SK-N-SH (cell line): Measurements from ENCODE around the gene RSPO4. TPM values are rescaled to one million over a fixed set of nuclear protein-coding genes. Genes with fewer than 3 reads are reported as not detected.

Source experiments
- CTCF ChIA-PET: fragments of 300-600, 350-600 bp; formaldehyde crosslinking; extraction: SDS; loops from one replicate; lab custom pipeline; 2021; lab: Yijun Ruan, JAX
- POLR2A ChIA-PET: fragments of 350-600 bp; sonication (Branson Sonifier 250); formaldehyde crosslinking; extraction: SDS; loops from one replicate; lab custom pipeline; 2020; ENCODE audit warnings: antibody characterized with exemption, inconsistent platforms; lab: Yijun Ruan, JAX
- DNase-seq: peaks from one replicate; pipeline ENCODE4 v3.0.0; 2012
- H2AFZ ChIP-seq: fragments of 200-600 bp; sonication (generic); 2 replicates; pipeline ENCODE4 v1.8.1; 2016; ENCODE audit warnings: antibody characterized with exemption, mild to moderate bottlenecking, low read depth
- H3F3A ChIP-seq: fragments of 200-600 bp; sonication (generic); replicated peaks from 2 replicates; pipeline ENCODE3; 2016; ENCODE audit warnings: antibody characterized with exemption, mild to moderate bottlenecking; ENCODE audit not compliant: insufficient read depth
- H3K27ac ChIP-seq, 2 experiments: fragments of 200-500 bp in 1 of 2; fragments of 200-600 bp in 1 of 2; sonication (Bioruptor generic) in 1 of 2; sonication (generic), shearing (Covaris generic) in 1 of 2; 2 replicates each; pipeline versions ENCODE4 v1.5.1 to v1.6.1; 2014 to 2016; ENCODE audit warnings: low read depth in 2 of 2, inconsistent platforms in 1 of 2, low read length in 1 of 2, mild to moderate bottlenecking in 1 of 2, mixed read lengths in 1 of 2
- H3K27me3 ChIP-seq: fragments of 200-600 bp; sonication (generic), shearing (Covaris generic); 2 replicates; pipeline ENCODE4 v1.6.1; 2016; ENCODE audit warnings: mixed run types; ENCODE audit not compliant: insufficient read depth
- H3K36me3 ChIP-seq, 2 experiments: fragments of 200-500 bp in 1 of 2; fragments of 200-600 bp in 1 of 2; sonication (Bioruptor generic) in 1 of 2; sonication (generic) in 1 of 2; replicated peaks in 1 of 2; 2 replicates each; pipeline versions ENCODE3 to v1.5.1; 2014 to 2016; ENCODE audit warnings: low read length in 1 of 2, mild to moderate bottlenecking in 1 of 2; ENCODE audit not compliant: insufficient read depth in 2 of 2, control insufficient read depth in 1 of 2
- H3K4me1 ChIP-seq, 2 experiments: fragments of 200-500 bp in 1 of 2; fragments of 200-600 bp in 1 of 2; sonication (Bioruptor generic) in 1 of 2; sonication (generic), shearing (Covaris generic) in 1 of 2; 2 replicates each; pipeline versions ENCODE4 v1.5.1 to v1.6.1; 2014 to 2016; ENCODE audit warnings: low read depth in 1 of 2, low read length in 1 of 2, mixed run types in 1 of 2; ENCODE audit not compliant: insufficient read depth in 2 of 2, control insufficient read depth in 1 of 2
- H3K4me2 ChIP-seq: fragments of 200-600 bp; sonication (generic), shearing (Covaris generic); 2 replicates; pipeline ENCODE4 v1.6.1; 2017; ENCODE audit warnings: mixed run types
- H3K4me3 ChIP-seq, 2 experiments: fragments of 200-500 bp in 1 of 2; fragments of 200-600 bp in 1 of 2; sonication (Bioruptor generic) in 1 of 2; sonication (generic), shearing (Covaris generic) in 1 of 2; 2 replicates each; pipeline versions ENCODE4 v1.5.1 to v1.8.1; 2014 to 2016; ENCODE audit warnings: low read depth in 2 of 2, inconsistent platforms in 1 of 2, low read length in 1 of 2, mild to moderate bottlenecking in 1 of 2, mixed read lengths in 1 of 2, moderate library complexity in 1 of 2
- H3K79me2 ChIP-seq: fragments of 200-600 bp; sonication (generic); 2 replicates; pipeline ENCODE4 v1.8.1; 2017; ENCODE audit warnings: mild to moderate bottlenecking; ENCODE audit not compliant: insufficient read depth
- H3K9ac ChIP-seq: fragments of 200-600 bp; sonication (generic); 2 replicates; pipeline ENCODE4 v1.6.1; 2017; ENCODE audit warnings: mixed run types
- H3K9me2 ChIP-seq: fragments of 200-600 bp; sonication (generic); 2 replicates; pipeline ENCODE4 v1.6.1; 2017; ENCODE audit warnings: mixed run types
- H3K9me3 ChIP-seq: fragments of 200-600 bp; sonication (generic); 2 replicates; pipeline ENCODE4 v1.6.1; 2017; ENCODE audit warnings: mixed run types, mild to moderate bottlenecking, moderate library complexity
- H4K20me1 ChIP-seq: fragments of 200-600 bp; sonication (generic); 2 replicates; pipeline ENCODE4 v1.6.1; 2017; ENCODE audit warnings: mild to moderate bottlenecking, mixed run types; ENCODE audit not compliant: insufficient read depth
- ELF1 ChIP-seq: IDR thresholded peaks from 2 replicates; pipeline ENCODE4 v1.4.0; 2012
- EP300 ChIP-seq, 2 experiments: IDR thresholded peaks; 2 replicates each; pipeline versions ENCODE4 v1.4.0 to v1.6.1; 2012; ENCODE audit warnings: borderline replicate concordance in 1 of 2, low read depth in 1 of 2, low read length in 1 of 2
- EZH2phosphoT487 ChIP-seq: fragments of 200-600 bp; sonication (generic); IDR thresholded peaks from 2 replicates; pipeline ENCODE4 v1.6.1; 2017; ENCODE audit warnings: low read depth, mixed run types, mild to moderate bottlenecking, antibody characterized with exemption, moderate library complexity, borderline replicate concordance
- FOSL2 ChIP-seq: IDR thresholded peaks from 2 replicates; pipeline ENCODE4 v1.4.0; 2012; ENCODE audit warnings: low read depth, mild to moderate bottlenecking, moderate library complexity, borderline replicate concordance
- FOXM1 ChIP-seq: IDR thresholded peaks from 2 replicates; pipeline ENCODE4 v1.4.0; 2012; ENCODE audit warnings: low read depth, mild to moderate bottlenecking
- GABPA ChIP-seq: IDR thresholded peaks from 2 replicates; pipeline ENCODE4 v1.4.0; 2012; ENCODE audit warnings: low read depth, mild to moderate bottlenecking
- JUND ChIP-seq: IDR thresholded peaks from 2 replicates; pipeline ENCODE4 v1.4.0; 2012
- MEF2A ChIP-seq: IDR thresholded peaks from 2 replicates; pipeline ENCODE4 v1.4.0; 2012; ENCODE audit warnings: low read depth, borderline replicate concordance
- MXI1 ChIP-seq: IDR thresholded peaks from 2 replicates; pipeline ENCODE4 v1.6.1; 2012; ENCODE audit warnings: mild to moderate bottlenecking, low read depth, low read length, improper control_type of control experiment
- NRF1 ChIP-seq: IDR thresholded peaks from 2 replicates; pipeline ENCODE4 v1.6.1; 2012; ENCODE audit warnings: low read depth, mild to moderate bottlenecking, low read length
- RAD21 ChIP-seq: IDR thresholded peaks from 2 replicates; pipeline ENCODE4 v1.6.1; 2012; ENCODE audit warnings: mild to moderate bottlenecking, low read length
- RCOR1 ChIP-seq: fragments of 150-350 bp; IDR thresholded peaks from 2 replicates; pipeline ENCODE4 v1.6.1; 2017; ENCODE audit warnings: antibody characterized with exemption, low read length
- RFX5 ChIP-seq: IDR thresholded peaks from 2 replicates; pipeline ENCODE4 v1.6.1; 2012; ENCODE audit warnings: mild to moderate bottlenecking, improper control_type of control experiment, low read length
- SIN3A ChIP-seq: IDR thresholded peaks from 2 replicates; pipeline ENCODE4 v1.6.1; 2012; ENCODE audit warnings: low read depth, mild to moderate bottlenecking, low read length, moderate library complexity, borderline replicate concordance
- SMC3 ChIP-seq: IDR thresholded peaks from 2 replicates; pipeline ENCODE4 v1.6.1; 2012; ENCODE audit warnings: low read depth, low read length, improper control_type of control experiment
- TAF1 ChIP-seq: IDR thresholded peaks from 2 replicates; pipeline ENCODE4 v1.6.1; 2012; ENCODE audit warnings: low read depth, mild to moderate bottlenecking, low read length, moderate library complexity, borderline replicate concordance
- TCF12 ChIP-seq: IDR thresholded peaks from 2 replicates; pipeline ENCODE4 v1.4.0; 2012
- TEAD4 ChIP-seq: IDR thresholded peaks from 2 replicates; pipeline ENCODE4 v1.4.0; 2012; ENCODE audit warnings: mild to moderate bottlenecking, borderline replicate concordance; ENCODE audit not compliant: insufficient read depth
- WGBS: methylation state at CpG from one replicate; pipeline ENCODE4 v1.1.6; 2017; ENCODE audit warnings: low lambda C conversion rate; 5-methylcytosine and 5-hydroxymethylcytosine counted together
- polyA plus RNA-seq, 3 experiments: library from polyadenylated mRNA; depleted of rRNA; stranded (reverse); fragments of >200 nt; gene quantifications; 2 replicates each; pipeline ENCODE4 v1.2.3, GENCODE V29; 2012
- TF ChIP-seq, protein P1 (sequence below): IDR thresholded peaks from 2 replicates; pipeline ENCODE4 v1.4.0; 2012; ENCODE audit warnings: low read depth, borderline replicate concordance
- TF ChIP-seq, protein P2 (sequence below): IDR thresholded peaks from 2 replicates; pipeline ENCODE4; 2012
- TF ChIP-seq, protein P3 (sequence below): IDR thresholded peaks from 2 replicates; pipeline ENCODE4 v1.4.0; 2012; ENCODE audit warnings: low read depth
- TF ChIP-seq, protein P4 (sequence below): IDR thresholded peaks from 2 replicates; pipeline ENCODE4 v1.4.0; 2012; ENCODE audit warnings: low read depth, borderline replicate concordance
- TF ChIP-seq, protein P5 (sequence below): fragments of 150-350 bp; IDR thresholded peaks from 2 replicates; pipeline ENCODE4 v1.6.1; 2017; ENCODE audit warnings: antibody characterized with exemption, low read length, low read depth, borderline replicate concordance

RSPO4 gene
- polyA plus RNA-seq, 1 of the 3 experiments (the other 2 are of a cell fraction) = not detected

DNA sequence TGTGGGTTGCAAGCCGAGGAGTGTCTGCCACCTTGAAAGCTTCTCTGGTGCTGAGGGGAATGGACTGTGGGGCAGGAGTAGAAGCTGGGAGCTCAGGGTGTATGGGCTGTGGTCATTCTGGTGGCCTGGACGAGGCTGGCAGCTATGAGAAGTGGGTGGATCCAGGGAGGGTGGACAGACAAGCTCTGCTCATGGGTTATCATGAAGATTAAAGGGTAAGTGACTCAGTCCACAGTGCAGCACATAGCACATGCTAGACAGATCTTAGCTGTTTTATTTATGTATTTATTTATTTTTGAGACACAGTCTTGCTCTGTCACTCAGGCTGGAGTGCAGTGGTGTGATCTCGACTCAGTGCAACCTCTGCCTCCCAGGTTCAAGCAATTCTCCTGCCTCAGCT lies 13.8 kb downstream of the RSPO4 start:
- POLR2A ChIA-PET = no interaction called here
- Histone ChIP-seq H3K9me2 (no peaks in the 10 kb centered on the region), H3K79me2 (no peaks in the 10 kb centered on the region)

DNA sequence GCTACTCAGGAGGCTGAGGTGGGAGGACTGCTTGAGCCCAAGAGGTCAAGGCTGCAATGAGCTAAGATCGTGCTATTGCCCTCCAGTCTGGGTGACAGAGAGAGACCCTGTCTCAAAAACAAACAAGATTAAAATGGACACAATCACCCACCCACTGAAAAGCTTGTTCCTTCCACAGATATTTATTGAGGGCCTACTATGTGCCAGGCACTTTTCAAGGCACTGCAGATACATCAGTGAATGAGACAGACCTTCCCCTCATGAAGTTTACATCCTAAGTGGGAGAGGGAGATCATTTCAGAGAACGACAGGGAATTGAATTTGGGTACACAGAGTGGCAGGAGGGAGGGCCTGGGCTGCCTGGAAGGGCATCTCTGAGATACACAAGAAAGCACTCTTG lies 14.4 kb downstream of the RSPO4 start:
- no peaks in the 10 kb centered on the region for H3K79me2 ChIP-seq
- H3K27me3 ChIP-seq = no peaks in the 10 kb centered on the region; the same call in 1 of the 2 replicates
- H3K9me2 ChIP-seq = no peaks in the 10 kb centered on the region
- no peak overlapping the region for H3K9ac ChIP-seq
- no peak overlapping the region for H3K27ac ChIP-seq
- DNase-seq = no peak
- ChIA-PET POLR2A (no interaction called here), CTCF (interaction anchor here (0.8 to 2.8 kb wide), 7 partner anchors 12 to 171 kb away, joined by 3 to 10 read pairs (median 3); no protein-coding TSS in a partner anchor)
- H3K4me1 ChIP-seq = peaks cover 0 to 2% of the 10 kb centered on the region in 2 experiments; a peak in 1 of 4 replicates
- H3K4me2 ChIP-seq = no peak overlapping the region
- no peaks in the 10 kb centered on the region for H4K20me1 ChIP-seq
- no peaks in the 10 kb centered on the region for H3K9me3 ChIP-seq
- no peak overlapping the region for H3K4me3 ChIP-seq
- no peak overlapping the region for H2AFZ ChIP-seq
- 28% methylated on average over 2 of the region's 2 CpGs for WGBS
- no peaks in the 10 kb centered on the region for H3F3A ChIP-seq
- no peaks in the 10 kb centered on the region for H3K36me3 ChIP-seq
- TF ChIP-seq TCF12 (no peak), NRF1 (no peak), JUND (no peak), EZH2phosphoT487 (no peak), RCOR1 (no peak), GABPA (no peak), ELF1 (no peak), EP300 (IDR thresholded peaks at IDR 0.05; ENCODE audit: borderline replicate concordance in 1 of 2, low read depth in 1 of 2, low read length in 1 of 2) (no peak)
- TF ChIP-seq, protein P1, sequence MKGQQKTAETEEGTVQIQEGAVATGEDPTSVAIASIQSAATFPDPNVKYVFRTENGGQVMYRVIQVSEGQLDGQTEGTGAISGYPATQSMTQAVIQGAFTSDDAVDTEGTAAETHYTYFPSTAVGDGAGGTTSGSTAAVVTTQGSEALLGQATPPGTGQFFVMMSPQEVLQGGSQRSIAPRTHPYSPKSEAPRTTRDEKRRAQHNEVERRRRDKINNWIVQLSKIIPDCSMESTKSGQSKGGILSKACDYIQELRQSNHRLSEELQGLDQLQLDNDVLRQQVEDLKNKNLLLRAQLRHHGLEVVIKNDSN = no peak
- TF ChIP-seq, protein P2, sequence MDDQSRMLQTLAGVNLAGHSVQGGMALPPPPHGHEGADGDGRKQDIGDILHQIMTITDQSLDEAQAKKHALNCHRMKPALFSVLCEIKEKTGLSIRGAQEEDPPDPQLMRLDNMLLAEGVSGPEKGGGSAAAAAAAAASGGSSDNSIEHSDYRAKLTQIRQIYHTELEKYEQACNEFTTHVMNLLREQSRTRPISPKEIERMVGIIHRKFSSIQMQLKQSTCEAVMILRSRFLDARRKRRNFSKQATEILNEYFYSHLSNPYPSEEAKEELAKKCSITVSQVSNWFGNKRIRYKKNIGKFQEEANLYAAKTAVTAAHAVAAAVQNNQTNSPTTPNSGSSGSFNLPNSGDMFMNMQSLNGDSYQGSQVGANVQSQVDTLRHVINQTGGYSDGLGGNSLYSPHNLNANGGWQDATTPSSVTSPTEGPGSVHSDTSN = no peak

More for the DNA sequence above, 13.8 kb downstream of the RSPO4 start:
- CTCF ChIA-PET = interaction anchor here (0.8 to 2.8 kb wide), 4 partner anchors 11 to 120 kb away, joined by 3 to 10 read pairs (median 4); no protein-coding TSS in a partner anchor
- Histone ChIP-seq H3K4me2 (no peak overlapping the region), H3K4me3 (no peak overlapping the region), H3K4me1 (peaks cover 0 to 2% of the 10 kb centered on the region in 2 experiments; a peak in 1 of 4 replicates), H3K27me3 (no peaks in the 10 kb centered on the region), H4K20me1 (no peaks in the 10 kb centered on the region), H2AFZ (no peak overlapping the region), H3K27ac (no peak overlapping the region), H3K9me3 (no peaks in the 10 kb centered on the region), H3K9ac (no peak overlapping the region), H3F3A (no peaks in the 10 kb centered on the region), H3K36me3 (no peaks in the 10 kb centered on the region)
- no peak for DNase-seq
- 19% methylated on average over 3 of the region's 3 CpGs for WGBS
- TF ChIP-seq MEF2A = no peak
- TF ChIP-seq RFX5 = no peak
- TF ChIP-seq SMC3 = no peak
- TF ChIP-seq, protein P3, sequence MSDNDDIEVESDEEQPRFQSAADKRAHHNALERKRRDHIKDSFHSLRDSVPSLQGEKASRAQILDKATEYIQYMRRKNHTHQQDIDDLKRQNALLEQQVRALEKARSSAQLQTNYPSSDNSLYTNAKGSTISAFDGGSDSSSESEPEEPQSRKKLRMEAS = no peak
- TF ChIP-seq RCOR1 = no peak
- no peak for TF ChIP-seq TEAD4
- TF ChIP-seq GABPA = no peak
- no peak for TF ChIP-seq SIN3A
- TF ChIP-seq TAF1 = no peak
- TF ChIP-seq, protein P4, sequence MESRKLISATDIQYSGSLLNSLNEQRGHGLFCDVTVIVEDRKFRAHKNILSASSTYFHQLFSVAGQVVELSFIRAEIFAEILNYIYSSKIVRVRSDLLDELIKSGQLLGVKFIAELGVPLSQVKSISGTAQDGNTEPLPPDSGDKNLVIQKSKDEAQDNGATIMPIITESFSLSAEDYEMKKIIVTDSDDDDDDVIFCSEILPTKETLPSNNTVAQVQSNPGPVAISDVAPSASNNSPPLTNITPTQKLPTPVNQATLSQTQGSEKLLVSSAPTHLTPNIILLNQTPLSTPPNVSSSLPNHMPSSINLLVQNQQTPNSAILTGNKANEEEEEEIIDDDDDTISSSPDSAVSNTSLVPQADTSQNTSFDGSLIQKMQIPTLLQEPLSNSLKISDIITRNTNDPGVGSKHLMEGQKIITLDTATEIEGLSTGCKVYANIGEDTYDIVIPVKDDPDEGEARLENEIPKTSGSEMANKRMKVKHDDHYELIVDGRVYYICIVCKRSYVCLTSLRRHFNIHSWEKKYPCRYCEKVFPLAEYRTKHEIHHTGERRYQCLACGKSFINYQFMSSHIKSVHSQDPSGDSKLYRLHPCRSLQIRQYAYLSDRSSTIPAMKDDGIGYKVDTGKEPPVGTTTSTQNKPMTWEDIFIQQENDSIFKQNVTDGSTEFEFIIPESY = no peak
- no peak for TF ChIP-seq FOXM1
- TF ChIP-seq, protein P1 = no peak
- TF ChIP-seq, protein P5, sequence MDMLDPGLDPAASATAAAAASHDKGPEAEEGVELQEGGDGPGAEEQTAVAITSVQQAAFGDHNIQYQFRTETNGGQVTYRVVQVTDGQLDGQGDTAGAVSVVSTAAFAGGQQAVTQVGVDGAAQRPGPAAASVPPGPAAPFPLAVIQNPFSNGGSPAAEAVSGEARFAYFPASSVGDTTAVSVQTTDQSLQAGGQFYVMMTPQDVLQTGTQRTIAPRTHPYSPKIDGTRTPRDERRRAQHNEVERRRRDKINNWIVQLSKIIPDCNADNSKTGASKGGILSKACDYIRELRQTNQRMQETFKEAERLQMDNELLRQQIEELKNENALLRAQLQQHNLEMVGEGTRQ = no peak
- TF ChIP-seq RAD21 = no peak
- no peak for TF ChIP-seq FOSL2
- no peak for TF ChIP-seq MXI1
- no peak for TF ChIP-seq EZH2phosphoT487
